CD14-positive monocyte (primary cell): ENCODE measurements around the gene CCDC50. TPM values are rescaled to one million over a fixed set of nuclear protein-coding genes. Genes with fewer than 3 reads are reported as not detected.

Experiments
- DNase-seq, 3 donors: peaks; one replicate each; pipeline ENCODE4 v3.0.0-alpha.2; 2011 to 2022
- H2AFZ ChIP-seq: 2 replicates; pipeline ENCODE4 v1.6.0; 2012; ENCODE audit warnings: mild to moderate bottlenecking, low read depth, low read length, inconsistent platforms; ENCODE audit not compliant: insufficient read depth, poor library complexity, severe bottlenecking
- H3K27ac ChIP-seq, 2 donors: 1 replicate in 1 of 2; 2 replicates in 1 of 2; pipeline ENCODE4 v1.5.1; 2012 to 2013; ENCODE audit warnings: low read length in 2 of 2, control low read depth in 1 of 2, inconsistent platforms in 1 of 2, low read depth in 1 of 2, mild to moderate bottlenecking in 1 of 2
- H3K27me3 ChIP-seq, 2 donors: one replicate each; pipeline versions ENCODE4 v1.6.0 to v1.6.1; 2011 to 2013; ENCODE audit warnings: low read length in 2 of 2; ENCODE audit not compliant: control insufficient read depth in 2 of 2, insufficient read depth in 2 of 2
- H3K36me3 ChIP-seq, 2 donors: replicated peaks in 1 of 2; 1 replicate in 1 of 2; 2 replicates in 1 of 2; pipeline versions ENCODE4 v1.5.1 to v1.6.1; 2012 to 2013; ENCODE audit warnings: low read length in 2 of 2, control low read depth in 1 of 2, inconsistent platforms in 1 of 2, mild to moderate bottlenecking in 1 of 2; ENCODE audit not compliant: insufficient read depth in 2 of 2, control insufficient read depth in 1 of 2
- H3K4me1 ChIP-seq, 2 donors: 1 replicate in 1 of 2; 2 replicates in 1 of 2; pipeline versions ENCODE4 v1.5.1 to v1.6.1; 2012 to 2013; ENCODE audit warnings: low read length in 2 of 2, control low read depth in 1 of 2, inconsistent platforms in 1 of 2, mild to moderate bottlenecking in 1 of 2, moderate library complexity in 1 of 2; ENCODE audit not compliant: insufficient read depth in 2 of 2, control insufficient read depth in 1 of 2
- H3K4me2 ChIP-seq: replicated peaks from 2 replicates; pipeline ENCODE3; 2012; ENCODE audit warnings: low read length, moderate library complexity, mild to moderate bottlenecking; ENCODE audit not compliant: poor library complexity, severe bottlenecking; ENCODE audit errors: extremely low read depth
- H3K4me3 ChIP-seq, 3 experiments: fragments of 200-600 bp in 1 of 3; sonication (generic) in 1 of 3; replicated peaks in 1 of 3; 1 replicate in 2 of 3; 2 replicates in 1 of 3; pipeline ENCODE4 v1.5.1; 2011 to 2013; ENCODE audit warnings: low read length in 3 of 3, mild to moderate bottlenecking in 3 of 3, control low read depth in 2 of 3, low read depth in 2 of 3, inconsistent platforms in 1 of 3, moderate library complexity in 1 of 3
- H3K79me2 ChIP-seq: 2 replicates; pipeline ENCODE4 v1.6.0; 2012; ENCODE audit warnings: mild to moderate bottlenecking, control low read depth, inconsistent platforms, low read length, moderate library complexity; ENCODE audit not compliant: insufficient read depth
- H3K9ac ChIP-seq: 2 replicates; pipeline ENCODE4 v1.6.0; 2017; ENCODE audit warnings: low read length, mild to moderate bottlenecking; ENCODE audit not compliant: insufficient read depth, poor library complexity, severe bottlenecking
- H3K9me3 ChIP-seq, 2 donors: replicated peaks in 1 of 2; 1 replicate in 1 of 2; 2 replicates in 1 of 2; pipeline versions ENCODE4 v1.5.1 to v1.6.1; 2012 to 2013; ENCODE audit warnings: low read length in 2 of 2, control low read depth in 1 of 2; ENCODE audit not compliant: control insufficient read depth in 1 of 2, insufficient read depth in 1 of 2
- H4K20me1 ChIP-seq: 2 replicates; pipeline ENCODE4 v1.6.0; 2012; ENCODE audit warnings: mild to moderate bottlenecking, low read length, control low read depth, moderate library complexity; ENCODE audit not compliant: insufficient read depth
- H3K27ac Mint-ChIP-seq, 7 donors: one replicate each; pipeline ENCODE4 v1.8.0; 2020; ENCODE audit warnings: mild to moderate bottlenecking in 7 of 7, mixed read lengths in 7 of 7, moderate library complexity in 6 of 7, inconsistent platforms in 2 of 7
- H3K27me3 Mint-ChIP-seq, 3 donors: one replicate each; pipeline ENCODE4 v1.8.0; 2021 to 2022; ENCODE audit warnings: low read depth in 3 of 3, mild to moderate bottlenecking in 3 of 3, mixed read lengths in 3 of 3, moderate library complexity in 3 of 3, inconsistent platforms in 1 of 3
- H3K36me3 Mint-ChIP-seq, 2 donors: one replicate each; pipeline ENCODE4 v1.8.0; 2020; ENCODE audit warnings: mixed read lengths in 2 of 2, inconsistent platforms in 1 of 2, mild to moderate bottlenecking in 1 of 2
- H3K4me1 Mint-ChIP-seq: one replicate; pipeline ENCODE4 v1.8.0; 2020; ENCODE audit warnings: mild to moderate bottlenecking, mixed read lengths
- H3K4me3 Mint-ChIP-seq, 2 donors: one replicate each; pipeline ENCODE4 v1.8.0; 2020; ENCODE audit warnings: mild to moderate bottlenecking in 2 of 2, mixed read lengths in 2 of 2, moderate library complexity in 1 of 2
- H3K9me3 Mint-ChIP-seq, 7 donors: one replicate each; pipeline ENCODE4 v1.8.0; 2020 to 2022; ENCODE audit warnings: mixed read lengths in 7 of 7, mild to moderate bottlenecking in 6 of 7, moderate library complexity in 6 of 7, inconsistent platforms in 2 of 7
- WGBS: methylation state at CpG from one replicate; pipeline ENCODE4 v1.1.5; 2013; ENCODE audit warnings: missing lambda C conversion rate; ENCODE audit not compliant: insufficient coverage; 5-methylcytosine and 5-hydroxymethylcytosine counted together
- intact Hi-C, 2 donors: fragments of 100-400 bp; cut with micrococcal nuclease; formaldehyde crosslinking; loops; one replicate each; pipeline versions ENCODE4 v1.15.0 to v1.15.1; 2023
- polyA plus RNA-seq, 3 donors: library from polyadenylated mRNA; depleted of rRNA in 1 of 3; unstranded in 2 of 3; stranded (reverse) in 1 of 3; fragments of 300-500 nt in 2 of 3; fragments of >200 nt in 1 of 3; fragmentation: Illumina TruSeq in 2 of 3; gene quantifications; 1 replicate in 2 of 3; 2 replicates in 1 of 3; pipeline ENCODE4 v1.2.3, GENCODE V29; 2012 to 2021
- TF ChIP-seq, protein P1 (sequence below): fragments of 200-600 bp; IDR thresholded peaks from one replicate; pipeline ENCODE4 v1.8.0; 2022; ENCODE audit warnings: antibody characterized with exemption, mild to moderate bottlenecking

CCDC50 gene
- polyA plus RNA-seq, 3 donors, result 13.3 to 29.2 (median 25.8) TPM

DNA sequence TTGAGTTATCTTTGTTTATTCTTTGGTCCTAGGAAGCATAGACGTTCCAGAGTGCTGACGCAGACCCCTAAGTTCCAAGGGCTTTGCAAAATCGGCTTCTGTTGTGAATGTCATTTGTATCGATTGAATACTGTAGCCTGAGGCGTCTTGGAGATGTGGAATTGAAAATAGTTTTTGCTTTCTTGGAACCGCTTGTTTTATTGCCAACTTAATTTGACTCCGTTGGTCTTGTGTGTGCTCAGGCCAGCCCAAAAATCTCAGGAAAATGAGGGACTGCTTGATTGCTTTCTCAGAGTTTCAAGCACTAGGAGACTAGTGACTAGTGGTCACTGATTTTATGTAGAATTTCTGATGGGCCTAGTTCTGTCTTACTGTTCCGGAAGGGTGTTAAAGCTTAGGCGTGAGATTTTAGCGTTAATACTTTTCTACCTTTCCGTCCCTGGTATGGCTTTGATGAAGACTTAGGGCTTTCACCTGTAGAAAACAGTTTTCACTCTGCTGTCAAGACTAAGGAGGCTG is 1.4 kb downstream of the CCDC50 start:
- Histone ChIP-seq H3K36me3 (no peaks in the 10 kb centered on the region), H3K4me1 (peaks cover 16 to 38% of the 10 kb centered on the region in 2 donors), H3K79me2 (peaks cover 46% of the 10 kb centered on the region), H3K4me3 (peak overlapping the region; percentile 77 to 98 (median 88)), H3K27me3 (no peaks in the 10 kb centered on the region), H3K27ac (peak overlapping the region in 1 of 2 donors; percentile 82), H3K4me2 (peak overlapping the region; percentile 83), H2AFZ (peak overlapping the region; percentile 94), H3K9me3 (no peaks in the 10 kb centered on the region), H3K9ac (peak overlapping the region; percentile 89), H4K20me1 (peaks cover 4% of the 10 kb centered on the region)
- H3K27me3 Mint-ChIP-seq, result peaks cover 10 to 23% (median 12%) of the 10 kb centered on the region in 3 donors
- peak overlapping the region in 2 of 7 donors; percentile 69 to 78 for H3K27ac Mint-ChIP-seq
- H3K9me3 Mint-ChIP-seq, result peaks cover 0 to 3% (median 0%) of the 10 kb centered on the region in 7 donors
- peaks cover 0 to 4% of the 10 kb centered on the region in 2 donors for H3K36me3 Mint-ChIP-seq
- DNase-seq, result no peak
- H3K4me3 Mint-ChIP-seq, result peak overlapping the region; percentile 84 to 92
- peaks cover 38% of the 10 kb centered on the region for H3K4me1 Mint-ChIP-seq
- WGBS, result 84% methylated on average over 5 of the region's 11 CpGs
- intact Hi-C loops, result no loop called here
- TF ChIP-seq, protein P1, sequence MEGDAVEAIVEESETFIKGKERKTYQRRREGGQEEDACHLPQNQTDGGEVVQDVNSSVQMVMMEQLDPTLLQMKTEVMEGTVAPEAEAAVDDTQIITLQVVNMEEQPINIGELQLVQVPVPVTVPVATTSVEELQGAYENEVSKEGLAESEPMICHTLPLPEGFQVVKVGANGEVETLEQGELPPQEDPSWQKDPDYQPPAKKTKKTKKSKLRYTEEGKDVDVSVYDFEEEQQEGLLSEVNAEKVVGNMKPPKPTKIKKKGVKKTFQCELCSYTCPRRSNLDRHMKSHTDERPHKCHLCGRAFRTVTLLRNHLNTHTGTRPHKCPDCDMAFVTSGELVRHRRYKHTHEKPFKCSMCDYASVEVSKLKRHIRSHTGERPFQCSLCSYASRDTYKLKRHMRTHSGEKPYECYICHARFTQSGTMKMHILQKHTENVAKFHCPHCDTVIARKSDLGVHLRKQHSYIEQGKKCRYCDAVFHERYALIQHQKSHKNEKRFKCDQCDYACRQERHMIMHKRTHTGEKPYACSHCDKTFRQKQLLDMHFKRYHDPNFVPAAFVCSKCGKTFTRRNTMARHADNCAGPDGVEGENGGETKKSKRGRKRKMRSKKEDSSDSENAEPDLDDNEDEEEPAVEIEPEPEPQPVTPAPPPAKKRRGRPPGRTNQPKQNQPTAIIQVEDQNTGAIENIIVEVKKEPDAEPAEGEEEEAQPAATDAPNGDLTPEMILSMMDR, result no peak

DNA sequence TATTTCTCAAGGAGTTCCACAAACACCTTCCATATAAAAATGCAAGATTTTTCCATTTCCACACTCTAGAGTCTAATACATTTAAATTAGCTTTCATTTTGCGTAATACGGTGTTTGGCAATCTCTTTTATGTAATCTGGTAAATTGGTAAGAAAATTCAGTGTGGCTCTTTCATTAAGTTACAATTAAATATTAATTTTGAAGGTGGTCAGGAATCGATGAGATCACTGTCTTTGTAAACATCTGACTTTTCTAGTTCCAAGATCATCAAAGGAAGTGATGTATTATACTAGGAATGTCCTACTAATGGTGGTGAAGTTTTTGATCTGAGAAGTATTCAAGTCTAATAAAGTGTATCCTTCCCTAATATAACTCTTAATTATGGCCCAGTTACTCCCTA is 2.2 kb downstream of the CCDC50 start:
- Histone ChIP-seq H3K4me3 (peak overlapping the region in 1 of 3 experiments; percentile 88), H3K4me2 (peak overlapping the region; percentile 83)
- no peak overlapping the region for H3K4me3 Mint-ChIP-seq

More for the DNA sequence above, 2.2 kb downstream of the CCDC50 start:
- Mint-ChIP-seq H3K9me3 (peaks cover 0 to 3% (median 0%) of the 10 kb centered on the region in 7 donors), H3K27me3 (peaks cover 10 to 23% (median 12%) of the 10 kb centered on the region in 3 donors), H3K27ac (no peak overlapping the region), H3K4me1 (peaks cover 38% of the 10 kb centered on the region), H3K36me3 (peaks cover 0 to 4% of the 10 kb centered on the region in 2 donors)
- peaks cover 10% of the 10 kb centered on the region for H4K20me1 ChIP-seq
- H3K9me3 ChIP-seq, result no peaks in the 10 kb centered on the region
- H3K4me1 ChIP-seq, result peaks cover 16 to 38% of the 10 kb centered on the region in 2 donors
- intact Hi-C loops, result no loop called here
- H2AFZ ChIP-seq, result no peak overlapping the region
- DNase-seq, result peak in 2 of 3 donors; percentile 7 to 40
- TF ChIP-seq, protein P1, result no peak
- H3K27ac ChIP-seq, result no peak overlapping the region
- peaks cover 54% of the 10 kb centered on the region for H3K79me2 ChIP-seq
- no CpG with 5 or more reads among the region's 3 CpGs for WGBS
- H3K36me3 ChIP-seq, result no peaks in the 10 kb centered on the region
- H3K9ac ChIP-seq, result no peak overlapping the region
- H3K27me3 ChIP-seq, result no peaks in the 10 kb centered on the region
